Omental fat pad (tissue), 4 donors: ENCODE data around the gene CRKL. TPM values are rescaled to one million over a fixed set of nuclear protein-coding genes. Genes with fewer than 3 reads are reported as not detected.

Experiments
- ATAC-seq: fragments of 150-250 bp; one replicate; pipeline ENCODE4 v1.9.1; 2016; ENCODE audit warnings: mild to moderate bottlenecking, moderate library complexity; ENCODE audit not compliant: low FRiP score
- DNase-seq: peaks from one replicate; pipeline ENCODE4 v3.0.0-alpha.2; 2019; ENCODE audit warnings: low spot score
- total RNA-seq, 4 donors: library from RNA; depleted of rRNA; stranded (reverse); fragments of >200 nt; gene quantifications; one replicate each; pipeline ENCODE4 v1.1.0, GENCODE V29; 2016
- TF ChIP-seq, protein P1 (sequence below), 3 donors: fragments of 450-650 bp; IDR thresholded peaks; one replicate each; pipeline ENCODE4 v1.5.1; 2016 to 2017; ENCODE audit warnings: antibody characterized with exemption in 3 of 3, mild to moderate bottlenecking in 3 of 3, moderate library complexity in 2 of 3

The CRKL gene
- total RNA-seq, 4 donors from 2014 or later = 37.9 to 51.6 (median 45.4) TPM

DNA sequence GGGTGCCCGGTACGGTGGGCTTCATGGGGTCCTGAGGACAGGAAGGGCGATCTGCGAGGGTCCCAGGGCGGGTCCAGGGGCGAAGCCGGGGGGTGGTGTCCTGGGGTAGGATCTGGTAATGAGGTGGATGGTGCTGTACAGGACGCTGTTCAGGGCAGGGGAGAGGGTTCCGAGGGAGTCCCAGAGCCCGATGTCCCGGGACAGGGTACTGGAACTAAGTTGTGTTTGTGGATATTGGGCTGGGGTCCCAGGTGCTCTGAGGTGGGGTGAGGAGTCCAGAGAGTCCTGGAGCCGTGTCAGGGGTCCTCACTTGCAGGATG lies 65.3 kb downstream of the CRKL start:
- ATAC-seq = peak; percentile 3
- TF ChIP-seq, protein P1, sequence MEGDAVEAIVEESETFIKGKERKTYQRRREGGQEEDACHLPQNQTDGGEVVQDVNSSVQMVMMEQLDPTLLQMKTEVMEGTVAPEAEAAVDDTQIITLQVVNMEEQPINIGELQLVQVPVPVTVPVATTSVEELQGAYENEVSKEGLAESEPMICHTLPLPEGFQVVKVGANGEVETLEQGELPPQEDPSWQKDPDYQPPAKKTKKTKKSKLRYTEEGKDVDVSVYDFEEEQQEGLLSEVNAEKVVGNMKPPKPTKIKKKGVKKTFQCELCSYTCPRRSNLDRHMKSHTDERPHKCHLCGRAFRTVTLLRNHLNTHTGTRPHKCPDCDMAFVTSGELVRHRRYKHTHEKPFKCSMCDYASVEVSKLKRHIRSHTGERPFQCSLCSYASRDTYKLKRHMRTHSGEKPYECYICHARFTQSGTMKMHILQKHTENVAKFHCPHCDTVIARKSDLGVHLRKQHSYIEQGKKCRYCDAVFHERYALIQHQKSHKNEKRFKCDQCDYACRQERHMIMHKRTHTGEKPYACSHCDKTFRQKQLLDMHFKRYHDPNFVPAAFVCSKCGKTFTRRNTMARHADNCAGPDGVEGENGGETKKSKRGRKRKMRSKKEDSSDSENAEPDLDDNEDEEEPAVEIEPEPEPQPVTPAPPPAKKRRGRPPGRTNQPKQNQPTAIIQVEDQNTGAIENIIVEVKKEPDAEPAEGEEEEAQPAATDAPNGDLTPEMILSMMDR (IDR thresholded peaks at IDR 0.05) = no peak
- DNase-seq = no peak

DNA sequence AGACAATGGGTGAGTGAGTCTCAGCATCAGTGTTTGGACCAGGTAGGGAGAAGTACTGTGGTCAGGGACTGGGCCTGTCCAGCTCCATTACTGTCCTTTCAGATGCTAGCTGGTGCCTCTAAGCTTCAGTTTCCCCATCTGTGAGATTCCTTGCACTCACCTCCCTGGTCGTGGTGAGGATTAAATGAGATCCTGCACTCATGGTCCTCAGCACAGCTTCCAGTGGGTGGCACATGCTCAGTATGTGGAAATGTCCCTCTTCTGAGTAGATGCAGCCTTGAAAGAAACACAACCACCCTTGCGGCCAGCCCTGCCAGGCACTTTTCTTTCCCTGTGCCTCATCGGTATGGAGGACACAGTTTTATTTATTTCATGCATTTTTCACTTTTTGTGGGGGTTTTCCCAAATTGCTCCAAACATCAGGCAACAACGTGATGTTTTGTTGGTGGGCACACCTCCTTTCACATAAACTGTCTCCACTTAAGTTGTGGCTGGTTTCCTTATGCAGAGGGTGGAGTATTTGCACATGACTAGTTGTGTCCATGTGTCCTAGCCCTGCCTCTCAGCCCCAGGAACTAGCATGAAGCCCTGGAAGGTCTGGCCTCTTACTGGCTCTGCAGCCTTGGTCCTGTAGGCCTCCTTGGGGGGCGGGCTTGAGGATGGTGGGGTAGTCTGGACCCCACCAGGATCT lies 66.0 kb downstream of the CRKL start:
- DNase-seq = no peak
- TF ChIP-seq, protein P1 (IDR thresholded peaks at IDR 0.05) = no peak
- ATAC-seq = no peak

DNA sequence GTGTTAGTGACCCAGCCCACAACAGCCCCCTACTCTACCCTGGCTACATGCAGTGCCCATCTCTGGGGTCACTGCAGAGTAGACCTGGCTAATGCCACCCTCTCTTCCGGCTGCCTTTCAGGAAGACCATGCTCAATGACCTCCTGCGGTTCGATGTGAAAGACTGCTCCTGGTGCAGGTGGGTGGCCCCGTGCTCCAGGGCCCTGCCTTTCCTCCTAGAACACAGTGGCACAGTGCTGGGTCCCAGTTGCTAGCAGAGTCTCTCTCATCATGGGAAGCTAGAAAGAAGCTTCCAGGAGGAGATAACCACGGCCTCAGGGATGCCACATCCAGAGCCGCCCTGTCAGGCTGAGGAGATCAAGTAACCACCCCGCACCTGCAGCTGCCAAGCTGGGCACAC lies 68.5 kb downstream of the CRKL start:
- no peak for ATAC-seq
- DNase-seq = no peak

DNA sequence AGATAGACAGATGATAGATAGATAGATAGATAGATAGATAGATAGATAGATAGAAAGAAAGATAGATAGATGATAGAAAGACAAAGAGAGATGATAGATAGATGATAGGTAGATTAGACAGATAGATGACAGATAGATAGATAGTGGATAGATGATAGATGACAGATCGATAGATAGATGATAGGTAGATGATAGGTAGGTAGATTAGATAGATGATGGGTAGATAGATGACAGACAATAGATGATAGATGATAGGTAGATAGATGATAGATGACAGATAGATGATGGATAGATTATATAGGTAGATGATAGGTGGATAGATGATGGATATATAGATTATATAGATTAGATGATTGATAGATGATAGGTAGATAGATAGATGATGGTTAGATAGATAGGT lies 69.2 kb downstream of the CRKL start:
- TF ChIP-seq, protein P1 (IDR thresholded peaks at IDR 0.05) = no peak
- ATAC-seq (no peak), DNase-seq (no peak)

More for the DNA sequence above, 68.5 kb downstream of the CRKL start:
- TF ChIP-seq, protein P1 (IDR thresholded peaks at IDR 0.05) = no peak

DNA sequence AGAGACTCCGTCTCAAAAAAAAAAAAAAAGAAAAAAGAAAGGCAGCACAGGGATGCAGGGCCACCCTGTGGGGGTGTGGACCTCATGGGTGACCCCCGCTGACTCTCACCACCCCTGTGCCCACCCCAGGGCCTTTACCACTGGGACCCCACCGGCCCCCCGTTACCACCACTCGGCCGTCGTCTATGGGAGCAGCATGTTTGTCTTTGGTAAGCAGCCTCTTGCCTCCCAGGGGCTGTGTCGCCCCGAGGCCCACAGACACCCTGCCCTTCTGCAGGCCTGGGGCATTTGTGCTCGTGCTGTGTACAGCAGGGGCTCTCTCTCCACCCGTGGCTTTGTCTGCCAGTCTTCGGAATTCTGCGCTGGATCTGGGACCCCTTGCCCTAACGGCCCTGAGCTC lies 70.2 kb downstream of the CRKL start:
- DNase-seq = no peak
- TF ChIP-seq, protein P1 (IDR thresholded peaks at IDR 0.05) = no peak
- no peak for ATAC-seq

DNA sequence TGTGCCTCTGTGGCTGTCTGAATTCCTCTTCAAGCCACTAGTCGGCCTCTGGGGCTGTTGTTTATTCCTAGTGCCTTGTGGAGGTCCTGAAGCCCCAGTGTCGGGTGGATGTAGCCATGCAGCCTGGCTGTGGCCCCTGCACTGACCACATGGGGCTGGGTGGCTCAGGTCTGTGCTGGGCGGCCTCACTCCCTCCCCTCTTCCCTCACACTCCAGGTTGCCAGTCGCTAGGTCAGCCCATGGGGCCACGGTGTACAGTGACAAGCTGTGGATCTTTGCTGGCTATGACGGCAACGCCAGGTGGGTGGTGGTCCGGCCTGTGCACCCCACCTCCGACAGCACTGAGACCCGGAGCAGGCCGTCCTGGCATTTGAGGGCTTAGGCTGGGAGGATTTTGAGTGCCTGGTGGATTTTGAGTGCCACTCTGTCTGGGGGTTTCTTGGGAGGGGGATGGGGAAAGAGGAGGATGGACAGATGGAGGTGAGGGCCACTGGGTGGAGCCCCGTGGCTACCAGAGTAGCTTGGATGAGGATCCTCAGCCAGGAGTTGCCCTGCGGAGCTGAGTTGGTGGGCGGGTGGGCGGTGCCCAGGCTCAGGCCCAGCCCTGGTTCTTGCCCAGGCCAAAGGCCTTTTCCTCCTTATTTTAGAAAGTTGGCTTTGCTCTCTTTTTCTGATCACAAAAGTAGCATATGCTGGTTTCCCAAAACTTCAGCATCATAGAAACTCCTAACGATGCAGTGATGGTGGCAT lies 71.5 kb downstream of the CRKL start:
- no peak for ATAC-seq
- TF ChIP-seq, protein P1 (IDR thresholded peaks at IDR 0.05) = no peak
- no peak for DNase-seq
